Measurements from ENCODE around the gene RBM4B. TPM values are rescaled to one million over a fixed set of nuclear protein-coding genes. Genes with fewer than 3 reads are reported as not detected.

The RBM4B gene
- total RNA-seq, 1 donor from 2014 or later: 61.2 TPM

DNA sequence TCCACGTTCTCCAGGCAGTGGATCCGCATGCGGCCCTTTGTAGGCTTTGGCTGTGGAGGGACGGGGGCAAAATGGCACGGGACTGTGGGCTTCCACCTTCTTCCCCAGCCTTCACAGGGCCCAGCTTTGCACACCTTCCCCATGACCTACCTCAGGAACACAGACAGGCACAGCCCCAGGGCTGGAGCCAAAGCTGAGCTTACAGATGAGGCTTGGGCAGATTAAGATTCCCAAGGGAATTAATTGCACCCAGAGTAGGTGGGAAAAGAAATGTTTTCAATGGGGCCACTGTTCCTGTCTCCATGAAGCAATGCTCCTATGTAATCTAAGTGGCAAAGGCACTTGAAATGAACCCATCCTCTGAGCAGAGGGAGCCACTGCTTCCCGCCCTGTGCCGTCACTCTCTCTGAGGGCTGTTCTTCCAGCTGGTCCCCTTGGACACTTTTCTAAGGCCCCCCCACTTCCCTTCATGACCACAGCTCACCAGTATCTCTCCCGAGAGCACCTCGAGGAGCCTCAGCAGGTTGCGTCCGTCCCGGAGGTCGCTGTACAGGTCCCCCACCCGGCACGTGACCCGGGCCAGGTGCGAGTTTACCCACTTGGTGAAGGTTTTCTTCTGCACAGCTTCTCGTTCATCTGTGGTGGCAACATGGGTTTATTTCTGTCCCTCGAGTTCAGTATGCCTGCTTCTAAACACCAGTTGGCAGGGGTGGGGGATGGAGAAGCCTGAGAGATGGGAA lies 37.8 kb upstream of the RBM4B start:
- peaks cover 18% of the 10 kb centered on the region for H3K27me3 Mint-ChIP-seq (ENCODE audit: unreplicated experiment)
- no peak overlapping the region for H3K4me3 Mint-ChIP-seq (ENCODE audit: unreplicated experiment)
- H3K36me3 Mint-ChIP-seq (ENCODE audit: unreplicated experiment): peaks cover 3% of the 10 kb centered on the region
- no peak for DNase-seq
- H3K4me1 Mint-ChIP-seq (ENCODE audit: low read depth, unreplicated experiment): peaks cover 7% of the 10 kb centered on the region
- no peak overlapping the region for H3K27ac Mint-ChIP-seq (ENCODE audit: unreplicated experiment)
- TF ChIP-seq CTCF (IDR thresholded peaks at IDR 0.05; ENCODE audit: partially characterized antibody, unreplicated experiment): no peak
- H3K9me3 Mint-ChIP-seq (ENCODE audit: unreplicated experiment): peaks cover 8% of the 10 kb centered on the region

DNA sequence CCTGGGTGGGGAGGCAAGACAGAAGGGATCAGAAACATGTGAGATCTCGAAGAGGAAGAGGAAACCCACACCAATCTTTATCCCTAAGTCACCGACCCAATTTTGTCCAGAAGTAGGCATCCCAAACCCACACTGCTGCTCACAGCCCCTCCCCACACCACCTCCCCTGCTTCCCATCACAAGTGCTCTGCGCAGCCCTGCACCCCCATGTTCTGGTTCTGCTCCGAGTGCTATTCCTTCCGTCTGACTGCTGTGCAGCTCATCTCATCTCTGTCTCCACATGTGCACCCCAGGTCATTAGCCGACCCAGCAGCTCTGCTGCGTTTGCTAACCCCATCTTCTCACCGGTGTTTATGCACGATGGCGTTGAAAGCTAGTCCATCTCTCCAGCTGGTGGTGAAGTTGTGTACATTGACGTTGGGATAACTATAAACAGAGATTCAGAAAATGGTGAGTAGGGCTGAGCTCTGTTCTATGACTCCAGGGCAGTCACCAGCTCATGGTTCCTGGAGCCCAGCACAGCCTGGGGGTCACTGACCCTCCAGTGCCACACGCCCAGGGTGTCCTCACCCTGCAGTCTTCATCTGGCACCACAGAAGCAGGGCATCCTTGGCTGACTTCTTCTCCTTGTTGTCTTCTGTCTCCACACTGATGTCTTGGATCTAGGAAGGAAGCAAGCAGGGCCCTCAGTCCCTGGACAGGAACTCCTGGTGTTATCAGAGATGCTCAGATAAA lies 36.2 kb upstream of the RBM4B start:
- Mint-ChIP-seq H3K4me1 (ENCODE audit: low read depth, unreplicated experiment) (peaks cover 3% of the 10 kb centered on the region), H3K36me3 (ENCODE audit: unreplicated experiment) (peaks cover 3% of the 10 kb centered on the region), H3K27me3 (ENCODE audit: unreplicated experiment) (peaks cover 15% of the 10 kb centered on the region), H3K9me3 (ENCODE audit: unreplicated experiment) (peaks cover 7% of the 10 kb centered on the region), H3K4me3 (ENCODE audit: unreplicated experiment) (no peak overlapping the region), H3K27ac (ENCODE audit: unreplicated experiment) (peak overlapping the region; percentile 9)
- DNase-seq: no peak
- TF ChIP-seq CTCF (IDR thresholded peaks at IDR 0.05; ENCODE audit: partially characterized antibody, unreplicated experiment): no peak

- TF ChIP-seq CTCF (IDR thresholded peaks at IDR 0.05; ENCODE audit: partially characterized antibody, unreplicated experiment): no peak
- no peak overlapping the region for H3K4me3 Mint-ChIP-seq (ENCODE audit: unreplicated experiment)
- peaks cover 10% of the 10 kb centered on the region for H3K27me3 Mint-ChIP-seq (ENCODE audit: unreplicated experiment)
Observed at GRCh38 chr11:66710384-66710930, 32.8 kb upstream of the RBM4B start.

GRCh38 chr11:66708701-66709100 lies 31.0 kb upstream of the RBM4B start:
- no peak for DNase-seq
- H3K27me3 Mint-ChIP-seq (ENCODE audit: unreplicated experiment): peaks cover 6% of the 10 kb centered on the region
- H3K4me3 Mint-ChIP-seq (ENCODE audit: unreplicated experiment): no peak overlapping the region
- peaks cover 8% of the 10 kb centered on the region for H3K9me3 Mint-ChIP-seq (ENCODE audit: unreplicated experiment)
- peaks cover 3% of the 10 kb centered on the region for H3K36me3 Mint-ChIP-seq (ENCODE audit: unreplicated experiment)
- no peaks in the 10 kb centered on the region for H3K4me1 Mint-ChIP-seq (ENCODE audit: low read depth, unreplicated experiment)
- TF ChIP-seq CTCF (IDR thresholded peaks at IDR 0.05; ENCODE audit: partially characterized antibody, unreplicated experiment): no peak
- H3K27ac Mint-ChIP-seq (ENCODE audit: unreplicated experiment): peak overlapping the region; percentile 52

More at GRCh38 chr11:66710384-66710930, 32.8 kb upstream of the RBM4B start:
- Mint-ChIP-seq H3K9me3 (ENCODE audit: unreplicated experiment) (peaks cover 8% of the 10 kb centered on the region), H3K4me1 (ENCODE audit: low read depth, unreplicated experiment) (no peaks in the 10 kb centered on the region), H3K36me3 (ENCODE audit: unreplicated experiment) (peaks cover 3% of the 10 kb centered on the region), H3K27ac (ENCODE audit: unreplicated experiment) (no peak overlapping the region)
- no peak for DNase-seq

All from glutamatergic neuron (in vitro differentiated cells).